Measurements from ENCODE around the gene ENPEP.

Gene ENPEP

DNA sequence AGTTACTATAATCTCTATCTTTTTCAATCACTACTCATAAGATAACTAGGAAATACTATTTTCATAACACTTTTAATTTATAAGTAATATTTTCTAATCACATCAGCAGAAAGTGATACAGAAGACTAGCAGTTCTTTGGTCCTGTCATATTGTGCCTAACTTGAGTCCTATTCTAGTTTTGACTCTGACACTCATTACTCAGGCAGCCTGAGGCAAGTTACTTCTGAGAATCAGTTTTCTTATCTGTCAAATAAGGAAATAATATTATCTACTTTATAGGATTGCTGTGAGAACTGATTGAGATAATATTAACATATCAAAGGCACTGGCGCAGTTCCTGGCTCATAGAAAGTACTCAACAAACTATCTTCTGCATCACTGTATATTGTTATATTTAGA is 129.1 kb downstream of the ENPEP start:
- DNase-seq (ENCODE audit: insufficient read length, low spot score), result no peak
- TF ChIP-seq, protein P1, sequence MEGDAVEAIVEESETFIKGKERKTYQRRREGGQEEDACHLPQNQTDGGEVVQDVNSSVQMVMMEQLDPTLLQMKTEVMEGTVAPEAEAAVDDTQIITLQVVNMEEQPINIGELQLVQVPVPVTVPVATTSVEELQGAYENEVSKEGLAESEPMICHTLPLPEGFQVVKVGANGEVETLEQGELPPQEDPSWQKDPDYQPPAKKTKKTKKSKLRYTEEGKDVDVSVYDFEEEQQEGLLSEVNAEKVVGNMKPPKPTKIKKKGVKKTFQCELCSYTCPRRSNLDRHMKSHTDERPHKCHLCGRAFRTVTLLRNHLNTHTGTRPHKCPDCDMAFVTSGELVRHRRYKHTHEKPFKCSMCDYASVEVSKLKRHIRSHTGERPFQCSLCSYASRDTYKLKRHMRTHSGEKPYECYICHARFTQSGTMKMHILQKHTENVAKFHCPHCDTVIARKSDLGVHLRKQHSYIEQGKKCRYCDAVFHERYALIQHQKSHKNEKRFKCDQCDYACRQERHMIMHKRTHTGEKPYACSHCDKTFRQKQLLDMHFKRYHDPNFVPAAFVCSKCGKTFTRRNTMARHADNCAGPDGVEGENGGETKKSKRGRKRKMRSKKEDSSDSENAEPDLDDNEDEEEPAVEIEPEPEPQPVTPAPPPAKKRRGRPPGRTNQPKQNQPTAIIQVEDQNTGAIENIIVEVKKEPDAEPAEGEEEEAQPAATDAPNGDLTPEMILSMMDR (IDR thresholded peaks at IDR 0.05; ENCODE audit: insufficient read depth, missing control alignments), result no peak
- no peak for FAIRE-seq

- no peak for DNase-seq (ENCODE audit: insufficient read length, low spot score)
- no peak for FAIRE-seq
- TF ChIP-seq, protein P1 (IDR thresholded peaks at IDR 0.05; ENCODE audit: insufficient read depth, missing control alignments), result no peak
Measured at GRCh38 chr4:110609044-110609750, 133.2 kb downstream of the ENPEP start.

- TF ChIP-seq, protein P1 (IDR thresholded peaks at IDR 0.05; ENCODE audit: insufficient read depth, missing control alignments), result no peak
- FAIRE-seq, result no peak
- DNase-seq (ENCODE audit: insufficient read length, low spot score), result no peak
Measured at GRCh38 chr4:110610620-110610939, 134.6 kb downstream of the ENPEP start.

GRCh38 chr4:110610940-110611831 is 135.2 kb downstream of the ENPEP start:
- no peak for FAIRE-seq
- no peak for DNase-seq (ENCODE audit: insufficient read length, low spot score)
- TF ChIP-seq, protein P1 (IDR thresholded peaks at IDR 0.05; ENCODE audit: insufficient read depth, missing control alignments), result no peak

DNA sequence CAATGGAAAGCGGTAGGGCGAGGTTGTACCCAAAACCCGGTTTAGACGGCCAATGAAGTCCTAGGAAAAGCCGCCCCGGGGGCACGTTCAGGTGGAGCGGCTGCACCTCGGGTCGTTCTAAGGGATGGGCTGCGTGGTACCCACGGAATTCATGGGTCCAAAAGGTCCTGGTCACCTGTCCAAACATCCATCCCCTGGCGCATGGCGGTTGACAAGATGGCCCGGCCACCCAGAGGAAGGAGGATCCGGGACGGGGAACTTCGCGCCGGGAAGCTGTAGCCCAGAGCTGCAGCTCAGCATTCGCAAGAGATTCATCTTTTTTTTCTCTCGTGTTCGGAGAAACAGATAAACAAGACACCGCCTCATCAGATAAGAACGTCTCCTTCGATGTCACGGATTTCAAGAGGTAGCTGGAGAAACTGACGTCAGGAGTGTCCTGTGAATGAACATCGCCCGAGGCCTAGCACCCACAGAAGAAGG is 136.1 kb downstream of the ENPEP start:
- no peak for FAIRE-seq
- TF ChIP-seq, protein P1 (IDR thresholded peaks at IDR 0.05; ENCODE audit: insufficient read depth, missing control alignments), result no peak
- DNase-seq (ENCODE audit: insufficient read length, low spot score), result no peak

GRCh38 chr4:110612631-110613269 is 136.8 kb downstream of the ENPEP start:
- TF ChIP-seq, protein P1 (IDR thresholded peaks at IDR 0.05; ENCODE audit: insufficient read depth, missing control alignments), result no peak
- FAIRE-seq (no peak), DNase-seq (ENCODE audit: insufficient read length, low spot score) (no peak)
